C4-2B (cell line): ENCODE measurements around the gene DPH5.

Experiments
- CTCF ChIP-seq: fragments of 450-650 bp; conservative IDR thresholded peaks from 2 replicates; pipeline ENCODE4 v1.5.1; 2017; ENCODE audit warnings: mild to moderate bottlenecking
- ZFX ChIP-seq: fragments of 450-650 bp; IDR thresholded peaks from 2 replicates; pipeline ENCODE4 v1.6.1; 2017

GRCh38 chr1:101073836-101074235 is 48.3 kb upstream of the DPH5 start:
- no peak for TF ChIP-seq ZFX
- no peak for TF ChIP-seq CTCF
